Activated CD4-positive, alpha-beta T cell treated with anti-CD3 and anti-CD28 coated beads for 36 hours (primary cell): Measurements from ENCODE around the gene EZR. TPM values are rescaled to one million over a fixed set of nuclear protein-coding genes. Genes with fewer than 3 reads are reported as not detected.

Source experiments
- ATAC-seq: fragments of 200-7000 bp; cut with Tn5 transposase; one replicate; pipeline ENCODE4 v1.10.0; 2021; ENCODE audit warnings: mild to moderate bottlenecking, moderate library complexity
- CTCF ChIA-PET: fragments of 350-600 bp; sonication (Branson Sonifier 250); formaldehyde crosslinking; loops from one replicate; lab custom pipeline; 2021; ENCODE audit warnings: antibody characterized with exemption; lab: Charles Lee
- POLR2A ChIA-PET: fragments of 350-600 bp; sonication (Branson Sonifier 250); formaldehyde crosslinking; loops from one replicate; lab custom pipeline; 2021; ENCODE audit warnings: antibody characterized with exemption, inconsistent platforms; lab: Charles Lee
- DNase-seq: peaks from one replicate; pipeline ENCODE4 v3.0.0-alpha.2; 2020
- H3K27ac Mint-ChIP-seq: one replicate; pipeline ENCODE4 v1.8.0; 2021; ENCODE audit warnings: mixed read lengths
- H3K27me3 Mint-ChIP-seq: one replicate; pipeline ENCODE4 v1.8.0; 2021; ENCODE audit warnings: mixed read lengths
- H3K36me3 Mint-ChIP-seq: one replicate; pipeline ENCODE4 v1.8.0; 2021; ENCODE audit warnings: low read depth, mixed read lengths
- H3K4me1 Mint-ChIP-seq: one replicate; pipeline ENCODE4 v1.8.0; 2021; ENCODE audit warnings: mixed read lengths
- H3K4me3 Mint-ChIP-seq: one replicate; pipeline ENCODE4 v1.8.0; 2021; ENCODE audit warnings: mild to moderate bottlenecking, moderate library complexity, mixed read lengths
- H3K9me3 Mint-ChIP-seq: one replicate; pipeline ENCODE4 v1.8.0; 2021; ENCODE audit warnings: low read depth, mixed read lengths
- intact Hi-C, 2 experiments: fragments of 100-400 bp; cut with DNase I in 1 of 2; cut with micrococcal nuclease in 1 of 2; formaldehyde crosslinking; loops; one replicate each; pipeline versions ENCODE4 v1.14.2 to v1.15.1; 2022 to 2024; cut with DNase I, micrococcal nuclease
- total RNA-seq, 2 experiments: library from RNA; stranded (reverse); gene quantifications; one replicate each; pipeline ENCODE4 v1.2.3, GENCODE V29; 2021

The EZR gene
- total RNA-seq, 2 experiments from 2014 or later: 197 to 203 TPM

DNA sequence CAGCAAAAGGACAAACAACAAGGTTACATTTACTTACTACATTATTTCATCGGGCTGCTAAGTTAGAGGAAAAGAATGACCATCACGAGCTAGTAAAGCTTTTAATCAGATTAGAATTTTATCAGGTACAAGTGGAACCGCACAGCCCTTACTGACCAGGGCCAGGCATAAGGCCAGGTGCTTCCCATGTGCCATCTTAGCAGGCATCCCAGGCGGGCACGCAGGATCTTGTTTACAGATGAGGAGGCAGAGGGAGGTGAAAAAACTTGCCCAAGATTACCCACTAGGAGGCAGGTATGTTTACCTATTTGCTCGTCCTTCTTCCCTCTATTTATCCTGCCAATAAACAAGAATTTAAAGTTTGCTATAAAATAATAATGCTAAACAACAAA is 10.7 kb downstream of the EZR start:
- Mint-ChIP-seq H3K27ac (peak overlapping the region; percentile 2), H3K27me3 (no peaks in the 10 kb centered on the region), H3K36me3 (peaks cover 77% of the 10 kb centered on the region), H3K4me1 (peaks cover 96% of the 10 kb centered on the region), H3K9me3 (no peaks in the 10 kb centered on the region), H3K4me3 (no peak overlapping the region)
- no peak for DNase-seq
- ChIA-PET CTCF (interaction anchor here (1.0 to 2.2 kb wide), 6 partner anchors 9 to 164 kb away, joined by 3 to 6 read pairs (median 5); no protein-coding TSS in a partner anchor), POLR2A (no interaction called here)
- intact Hi-C loops: no loop called here
- no peak for ATAC-seq

DNA sequence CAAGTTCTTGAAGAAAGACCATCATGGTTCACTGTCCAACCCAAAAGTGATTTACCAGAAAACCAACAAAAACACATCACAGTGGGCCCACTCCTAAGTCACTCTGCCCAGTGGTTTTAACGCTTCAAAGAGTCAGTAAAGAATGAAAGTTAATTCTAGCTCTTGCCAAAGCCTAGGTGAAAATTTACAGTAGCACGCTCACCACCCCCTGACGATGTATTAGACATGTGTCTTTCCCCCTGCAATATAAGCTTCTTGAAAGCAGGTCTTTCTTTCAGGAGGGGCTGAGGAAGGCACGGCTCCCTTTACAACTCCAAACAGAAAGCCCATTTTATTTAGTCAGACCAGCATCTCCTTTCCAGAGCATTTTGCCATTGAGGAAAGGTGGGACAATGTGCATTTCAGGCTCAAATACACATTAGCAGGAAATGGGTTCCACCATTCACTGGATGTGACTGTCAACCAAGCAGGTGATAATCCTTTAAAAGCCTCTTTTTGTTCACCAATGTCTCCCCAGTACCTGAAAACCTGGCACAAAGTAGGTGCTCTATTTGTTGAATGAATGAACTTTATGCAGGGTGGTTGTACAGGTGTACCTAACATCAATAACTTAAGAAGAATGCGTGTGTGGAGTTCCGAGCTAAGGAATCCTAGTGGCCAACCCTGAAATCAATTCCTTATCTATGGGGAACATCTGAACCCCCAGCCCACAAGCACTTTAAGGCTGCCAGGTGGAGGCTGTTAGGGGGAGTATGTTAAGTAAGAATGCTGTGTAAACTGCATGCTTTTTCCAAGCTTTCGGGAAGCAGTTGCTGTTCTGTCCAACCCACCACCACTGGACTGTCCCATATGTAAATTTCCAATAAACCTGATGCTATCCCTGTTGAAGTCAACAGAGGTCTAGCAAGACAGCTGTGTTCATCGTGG is 11.4 kb downstream of the EZR start:
- ATAC-seq: no peak
- ChIA-PET POLR2A (no interaction called here), CTCF (interaction anchor here (1.0 to 2.2 kb wide), 5 partner anchors 8 to 164 kb away, joined by 3 to 6 read pairs (median 5); no protein-coding TSS in a partner anchor)
- no peak for DNase-seq
- no peak overlapping the region for H3K4me3 Mint-ChIP-seq
- peaks cover 95% of the 10 kb centered on the region for H3K4me1 Mint-ChIP-seq
- H3K9me3 Mint-ChIP-seq: no peaks in the 10 kb centered on the region
- no peaks in the 10 kb centered on the region for H3K27me3 Mint-ChIP-seq
- intact Hi-C loops: loop anchor here in 1 of 2 experiments (1.0 kb wide), 1 partner anchor 8 kb away; no protein-coding TSS in a partner anchor
- peak overlapping the region; percentile 7 for H3K27ac Mint-ChIP-seq
- H3K36me3 Mint-ChIP-seq: peaks cover 73% of the 10 kb centered on the region

DNA sequence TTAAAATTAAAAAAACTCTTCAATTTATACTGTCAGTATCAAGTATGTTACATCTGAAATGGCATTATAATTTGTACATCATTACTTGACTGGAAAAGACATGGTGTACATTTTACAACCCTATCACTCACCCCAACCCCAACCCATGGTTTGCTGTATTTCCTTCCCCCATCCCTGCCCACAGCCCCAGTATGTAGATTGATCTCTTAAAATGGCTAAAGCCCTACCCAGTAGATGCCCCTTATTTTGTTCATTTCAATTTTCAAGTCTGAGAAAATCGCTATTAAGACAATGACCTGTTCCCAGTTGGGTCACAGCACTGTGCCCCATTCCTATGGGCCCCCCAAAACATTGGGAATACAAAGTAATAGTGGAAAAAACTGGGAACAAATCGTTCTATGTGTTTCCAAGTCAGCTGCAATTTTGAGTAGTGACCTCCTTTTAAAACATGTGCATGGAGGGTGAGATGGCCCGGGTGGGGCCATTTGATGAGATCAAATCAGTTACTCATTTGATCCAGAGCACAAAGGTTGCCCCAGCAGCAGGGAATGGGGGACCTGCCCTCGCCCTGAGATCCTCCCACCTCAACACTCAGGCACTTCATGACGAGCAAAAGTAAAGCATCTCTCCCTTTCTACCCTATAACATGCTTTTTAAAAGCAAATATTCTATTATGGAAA is 13.3 kb downstream of the EZR start:
- no peaks in the 10 kb centered on the region for H3K27me3 Mint-ChIP-seq
- intact Hi-C loops: no loop called here
- peaks cover 94% of the 10 kb centered on the region for H3K4me1 Mint-ChIP-seq
- peaks cover 67% of the 10 kb centered on the region for H3K36me3 Mint-ChIP-seq
- CTCF ChIA-PET: interaction anchor here (0.6 to 1.5 kb wide), 2 partner anchors 10 to 17 kb away, joined by 3 to 4 read pairs; no protein-coding TSS in a partner anchor
- H3K9me3 Mint-ChIP-seq: no peaks in the 10 kb centered on the region
- H3K27ac Mint-ChIP-seq: peak overlapping the region; percentile 35
- H3K4me3 Mint-ChIP-seq: no peak overlapping the region
- DNase-seq: no peak
- POLR2A ChIA-PET: no interaction called here
- ATAC-seq: no peak

DNA sequence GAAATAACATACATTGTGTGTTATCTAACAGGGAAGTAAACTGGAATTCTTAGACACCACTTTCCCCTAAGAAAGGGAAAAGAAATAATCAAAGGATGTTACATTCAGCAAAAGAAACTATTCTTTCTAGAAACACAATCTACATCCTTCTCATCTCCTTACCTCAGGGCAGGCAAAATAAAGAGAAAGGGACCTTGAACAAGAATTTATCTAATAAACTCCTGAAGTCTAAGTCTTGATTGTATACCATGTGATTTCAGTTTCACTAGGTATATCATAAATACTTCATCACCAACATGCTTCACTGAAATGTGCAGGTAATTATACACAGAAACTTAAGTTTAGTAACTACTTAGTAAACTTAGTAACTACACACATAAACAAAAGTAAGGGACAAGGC is 15.0 kb downstream of the EZR start:
- H3K36me3 Mint-ChIP-seq: peaks cover 56% of the 10 kb centered on the region
- ATAC-seq (peak; percentile 17), DNase-seq (no peak)
- intact Hi-C loops: no loop called here
- peak overlapping the region; percentile 63 for H3K27ac Mint-ChIP-seq
- H3K4me3 Mint-ChIP-seq: peak overlapping the region; percentile 55
- no peaks in the 10 kb centered on the region for H3K9me3 Mint-ChIP-seq
- CTCF ChIA-PET: interaction anchor here (1.0 to 1.4 kb wide), 5 partner anchors 8 to 330 kb away, joined by 3 to 4 read pairs (median 3); no protein-coding TSS in a partner anchor
- H3K4me1 Mint-ChIP-seq: peaks cover 93% of the 10 kb centered on the region
- H3K27me3 Mint-ChIP-seq: no peaks in the 10 kb centered on the region
- POLR2A ChIA-PET: interaction anchor here (1.0 kb wide), 1 partner anchor 10 kb away, joined by 3 read pairs; no protein-coding TSS in a partner anchor

DNA sequence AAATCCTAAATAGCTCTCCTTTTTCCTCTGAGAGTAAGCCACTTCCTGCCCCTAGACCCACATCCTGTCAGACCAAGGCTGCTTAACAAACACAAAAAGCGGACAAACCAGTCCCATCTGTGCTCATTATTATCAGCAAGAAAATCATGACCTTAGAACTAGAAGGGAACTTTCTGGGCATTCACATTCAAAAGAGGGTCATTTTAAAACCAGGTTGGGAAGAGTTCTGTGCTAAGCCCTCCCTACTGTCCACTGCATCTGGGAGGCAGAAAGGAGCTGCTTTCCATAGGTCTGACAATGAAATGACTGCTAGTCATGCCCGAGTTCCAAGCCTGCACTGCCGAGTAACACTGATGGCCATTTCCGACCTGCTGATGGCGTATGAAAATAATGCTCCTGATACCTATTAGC is 15.4 kb downstream of the EZR start:
- CTCF ChIA-PET: interaction anchor here (1.0 to 1.4 kb wide), 6 partner anchors 8 to 331 kb away, joined by 3 to 4 read pairs (median 3); no protein-coding TSS in a partner anchor
- H3K9me3 Mint-ChIP-seq: no peaks in the 10 kb centered on the region
- DNase-seq: peak; percentile 40

DNA sequence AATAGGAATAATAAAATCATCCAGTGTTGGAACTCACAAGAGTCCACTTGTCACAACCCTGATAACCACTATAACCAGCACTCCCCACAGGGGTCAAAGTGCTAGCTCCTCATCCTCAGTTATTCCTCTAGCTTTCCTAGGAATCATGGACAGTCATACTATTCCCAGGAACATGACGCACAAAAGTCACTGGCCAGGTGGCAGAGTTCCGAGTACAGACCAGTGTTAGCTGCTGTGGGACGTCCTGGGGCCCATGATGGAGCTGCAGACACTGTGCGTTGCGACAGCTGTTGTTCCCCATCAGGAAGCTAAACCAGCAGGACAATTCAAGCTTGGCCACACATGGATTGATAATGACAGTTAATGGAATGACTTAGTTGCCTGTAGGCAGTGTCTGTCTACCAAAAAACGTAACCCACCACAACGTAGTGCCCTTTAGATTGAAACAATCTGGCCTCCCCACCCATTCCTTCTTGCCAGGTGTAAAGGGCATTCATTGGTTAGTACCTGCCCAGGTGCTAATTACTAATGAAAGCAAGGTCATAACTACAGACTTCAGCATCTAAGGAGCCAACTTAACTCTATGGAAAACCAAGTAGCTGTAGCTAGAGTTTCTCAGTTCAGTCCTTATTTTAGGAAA is 17.4 kb downstream of the EZR start:
- Mint-ChIP-seq H3K27me3 (no peaks in the 10 kb centered on the region), H3K36me3 (peaks cover 41% of the 10 kb centered on the region), H3K4me1 (peaks cover 91% of the 10 kb centered on the region), H3K4me3 (no peak overlapping the region), H3K27ac (no peak overlapping the region), H3K9me3 (no peaks in the 10 kb centered on the region)
- no peak for ATAC-seq
- no peak for DNase-seq
- ChIA-PET POLR2A (interaction anchor here (1.2 kb wide), 1 partner anchor 14 kb away, joined by 3 read pairs; no protein-coding TSS in a partner anchor), CTCF (interaction anchor here (0.7 to 2.5 kb wide), 3 partner anchors 10 to 170 kb away, joined by 3 to 8 read pairs (median 3); no protein-coding TSS in a partner anchor)
- intact Hi-C loops: loop anchor here in 1 of 2 experiments (2.0 kb wide), 1 partner anchor 15 kb away; no protein-coding TSS in a partner anchor

More for the DNA sequence above, 15.4 kb downstream of the EZR start:
- peaks cover 53% of the 10 kb centered on the region for H3K36me3 Mint-ChIP-seq
- H3K4me3 Mint-ChIP-seq: peak overlapping the region; percentile 55
- peaks cover 93% of the 10 kb centered on the region for H3K4me1 Mint-ChIP-seq
- intact Hi-C loops: loop anchor here in 1 of 2 experiments (2.0 kb wide), 1 partner anchor 13 kb away; no protein-coding TSS in a partner anchor
- POLR2A ChIA-PET: interaction anchor here (1.0 kb wide), 1 partner anchor 10 kb away, joined by 3 read pairs; no protein-coding TSS in a partner anchor
- no peaks in the 10 kb centered on the region for H3K27me3 Mint-ChIP-seq
- ATAC-seq: peak; percentile 68
- H3K27ac Mint-ChIP-seq: peak overlapping the region; percentile 63

DNA sequence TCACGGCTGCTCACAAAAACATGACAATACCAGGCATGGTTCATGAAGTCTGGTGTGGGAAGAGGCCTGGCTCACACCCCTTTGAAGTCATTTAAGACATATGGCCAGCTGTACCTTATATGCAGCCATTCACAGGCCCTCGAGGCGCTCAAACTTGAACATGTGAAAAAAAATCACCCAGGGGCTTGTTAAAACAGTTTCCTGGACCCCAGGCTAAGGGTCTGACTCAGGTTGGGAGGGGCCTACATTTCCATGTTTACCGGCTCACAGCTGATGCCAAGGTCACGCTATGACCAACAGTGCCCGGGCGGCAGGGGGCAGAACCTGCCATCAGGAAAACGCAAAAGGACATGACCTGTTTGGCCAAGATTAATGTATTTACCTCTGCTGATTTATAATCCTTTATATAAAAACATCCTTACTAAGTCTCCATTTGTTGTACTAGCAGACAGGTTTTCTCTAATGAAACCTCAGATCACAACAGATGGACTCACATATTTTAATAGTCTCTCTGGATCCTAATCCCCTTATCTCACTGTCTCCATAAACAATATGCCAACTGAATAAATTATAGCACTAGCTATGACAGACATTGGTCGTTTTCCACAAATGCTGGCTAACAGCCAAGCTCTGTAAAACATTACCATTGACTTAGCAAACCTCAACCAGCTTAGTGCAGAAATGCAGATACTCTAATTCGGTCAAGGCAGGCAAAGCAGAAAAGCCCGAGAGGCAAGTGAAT is 19.9 kb downstream of the EZR start:
- POLR2A ChIA-PET: interaction anchor here (1.2 kb wide), 1 partner anchor 15 kb away, joined by 4 read pairs; no protein-coding TSS in a partner anchor
- intact Hi-C loops: no loop called here
- peaks cover 88% of the 10 kb centered on the region for H3K4me1 Mint-ChIP-seq
- DNase-seq: no peak
- no peak overlapping the region for H3K4me3 Mint-ChIP-seq
- no peaks in the 10 kb centered on the region for H3K9me3 Mint-ChIP-seq
- H3K27me3 Mint-ChIP-seq: no peaks in the 10 kb centered on the region
- H3K27ac Mint-ChIP-seq: peak overlapping the region; percentile 29
- ATAC-seq: no peak
- H3K36me3 Mint-ChIP-seq: peaks cover 42% of the 10 kb centered on the region
- CTCF ChIA-PET: interaction anchor here (0.7 to 1.8 kb wide), 3 partner anchors 9 to 174 kb away, joined by 3 to 6 read pairs (median 4); no protein-coding TSS in a partner anchor

DNA sequence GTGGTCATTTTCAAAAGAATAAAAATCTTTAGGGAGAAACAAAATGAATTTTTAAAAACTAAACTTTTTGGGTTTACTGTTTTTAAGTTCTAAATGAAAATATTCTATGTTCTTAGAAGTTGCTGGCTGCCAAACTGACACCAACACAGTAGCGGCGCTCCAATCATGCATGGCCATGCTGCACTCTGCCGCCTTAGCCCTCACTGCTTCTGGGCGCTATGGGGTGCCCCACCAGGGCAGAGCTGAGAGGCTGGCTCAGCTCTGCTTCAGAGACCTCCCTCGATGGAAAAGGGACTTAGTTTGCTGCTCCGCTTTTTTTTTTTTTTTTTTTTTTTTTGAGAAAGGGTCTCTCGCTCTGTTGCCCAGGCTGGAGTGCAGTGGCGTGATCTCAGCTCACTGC is 20.9 kb downstream of the EZR start:
- ChIA-PET CTCF (interaction anchor here (0.7 to 1.8 kb wide), 6 partner anchors 10 to 961 kb away, joined by 3 to 6 read pairs (median 4); no protein-coding TSS in a partner anchor), POLR2A (interaction anchor here (0.6 kb wide), 1 partner anchor 18 kb away, joined by 7 read pairs; no protein-coding TSS in a partner anchor)
- intact Hi-C loops: no loop called here
- peaks cover 89% of the 10 kb centered on the region for H3K4me1 Mint-ChIP-seq
- H3K9me3 Mint-ChIP-seq: no peaks in the 10 kb centered on the region
- no peaks in the 10 kb centered on the region for H3K27me3 Mint-ChIP-seq
- H3K36me3 Mint-ChIP-seq: peaks cover 42% of the 10 kb centered on the region
- no peak for ATAC-seq
- no peak overlapping the region for H3K27ac Mint-ChIP-seq
- H3K4me3 Mint-ChIP-seq: no peak overlapping the region
- DNase-seq: no peak

DNA sequence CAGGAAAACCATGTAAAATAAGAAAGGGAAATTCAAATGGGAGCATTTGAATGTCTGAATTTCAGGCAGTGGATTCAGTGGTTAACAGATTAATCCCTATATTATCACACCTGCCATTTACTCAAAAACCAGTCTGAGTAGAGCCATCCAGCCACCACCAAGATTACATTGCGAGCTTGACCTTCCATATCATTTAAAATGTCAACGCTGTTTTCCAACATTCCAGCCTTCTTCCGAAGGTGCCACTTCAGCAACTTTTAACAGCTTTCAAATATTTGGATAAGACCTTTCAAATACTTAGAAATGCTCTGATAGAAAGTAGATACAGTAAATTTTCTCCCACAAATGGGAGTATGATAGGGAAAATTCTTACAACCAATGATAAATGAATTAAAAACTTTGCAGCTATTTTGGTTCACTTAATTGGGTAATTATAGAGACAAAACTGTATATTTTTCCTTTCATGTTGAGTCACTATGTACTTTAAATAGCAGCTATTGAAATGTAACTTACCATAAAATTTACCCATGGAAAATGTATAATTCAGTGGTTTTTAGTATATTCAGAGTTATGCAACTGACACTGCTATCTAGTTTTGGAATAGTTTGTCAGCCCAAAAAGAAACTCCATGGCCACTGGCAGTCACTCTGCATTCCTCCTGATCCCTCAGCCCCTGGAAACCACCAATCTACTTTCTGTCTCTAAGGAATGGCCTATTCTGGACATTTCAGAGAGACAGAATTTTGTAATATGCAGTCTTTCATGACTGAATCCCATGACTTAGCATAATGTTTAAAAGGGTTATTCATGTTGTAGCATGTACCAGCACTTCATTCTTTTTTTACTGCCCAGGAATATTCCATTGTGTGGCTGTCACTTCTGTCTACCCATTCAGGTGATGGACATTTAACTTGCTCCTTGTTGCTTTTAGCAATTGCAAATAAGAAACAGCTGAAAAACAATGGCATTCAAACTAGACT is 21.5 kb downstream of the EZR start:
- H3K27ac Mint-ChIP-seq: peak overlapping the region; percentile 61
- DNase-seq (no peak), ATAC-seq (peak; percentile 31)
- ChIA-PET POLR2A (interaction anchor here (0.6 kb wide), 4 partner anchors 8 to 367 kb away, joined by 3 to 7 read pairs (median 3); no protein-coding TSS in a partner anchor), CTCF (interaction anchor here (0.7 to 1.4 kb wide), 7 partner anchors 8 to 962 kb away, joined by 3 to 4 read pairs (median 3); no protein-coding TSS in a partner anchor)
- H3K4me1 Mint-ChIP-seq: peaks cover 87% of the 10 kb centered on the region
- intact Hi-C loops: loop anchor here (1.0 kb wide), 2 partner anchors 19 to 82 kb away; no protein-coding TSS in a partner anchor
- peaks cover 41% of the 10 kb centered on the region for H3K36me3 Mint-ChIP-seq
- no peaks in the 10 kb centered on the region for H3K27me3 Mint-ChIP-seq
- H3K4me3 Mint-ChIP-seq: no peak overlapping the region
- H3K9me3 Mint-ChIP-seq: no peaks in the 10 kb centered on the region
